Hypothalamus (tissue), 51 donors: ENCODE results near the gene STAC.
"Not testable (repeated sequence)": the region's sequence is repeated elsewhere in the genome, so short reads cannot be mapped to it uniquely, and the experiment has no call there.

ENCODE experiments used
- DNase-seq, 51 donors: peaks; one replicate each; lab custom pipeline; 2025; lab: John Stamatoyannopoulos, UW

STAC gene

GRCh38 chr3:36411587-36411986 is 31.3 kb downstream of the STAC start:
- DNase-seq = no peak

DNA sequence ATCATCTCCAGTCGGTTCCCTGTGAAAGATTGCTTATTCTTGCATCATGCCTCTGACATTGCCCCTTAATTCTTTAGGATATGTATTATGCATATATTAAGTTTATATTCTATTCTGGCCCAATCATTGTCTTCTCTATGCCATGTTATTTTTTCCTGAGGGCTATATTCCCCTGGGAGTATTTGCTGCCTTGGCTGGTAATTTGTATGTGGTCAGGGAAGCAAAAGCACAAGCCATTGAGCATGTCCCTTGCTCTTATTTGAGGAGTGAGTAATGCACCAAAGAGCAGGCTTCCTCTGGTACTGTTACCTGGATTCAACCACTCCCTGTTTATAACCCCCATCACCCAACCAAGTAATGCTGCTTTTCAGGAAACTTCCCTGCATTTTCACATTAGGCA is 36.3 kb downstream of the STAC start:
- no peak for DNase-seq

- DNase-seq = no peak
These were observed 36.9 kb downstream of the STAC start for GRCh38 chr3:36417237-36417636.

DNA sequence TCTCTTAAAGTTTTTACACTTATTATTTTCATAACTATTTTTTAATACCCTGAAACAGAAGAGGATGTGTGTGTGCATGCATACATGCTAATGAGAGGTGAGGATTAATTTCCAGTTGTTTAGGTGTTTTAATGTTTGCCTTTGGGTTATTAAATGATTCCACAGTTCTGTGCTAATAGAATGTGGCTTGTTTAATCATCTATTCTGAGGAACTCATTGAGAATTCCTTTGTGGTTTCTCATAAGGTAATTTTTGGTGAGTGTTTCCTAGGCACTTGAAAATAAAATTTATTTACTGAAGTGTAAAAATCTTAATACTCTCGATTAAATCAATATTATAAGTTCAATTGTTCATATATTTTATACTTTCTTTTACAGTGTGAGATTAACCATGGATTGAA is 38.0 kb downstream of the STAC start:
- no peak for DNase-seq

- DNase-seq = no peak
These were observed 48.1 kb downstream of the STAC start for GRCh38 chr3:36428445-36428844.

- no peak for DNase-seq
These were observed 49.7 kb downstream of the STAC start for GRCh38 chr3:36429986-36430485.

- no peak for DNase-seq
These were observed 53.2 kb downstream of the STAC start for GRCh38 chr3:36433511-36433910.

- no peak for DNase-seq
These were observed 54.6 kb downstream of the STAC start for GRCh38 chr3:36434687-36435426.

- DNase-seq = no peak
These were observed 62.9 kb downstream of the STAC start for GRCh38 chr3:36443028-36443686.

DNA sequence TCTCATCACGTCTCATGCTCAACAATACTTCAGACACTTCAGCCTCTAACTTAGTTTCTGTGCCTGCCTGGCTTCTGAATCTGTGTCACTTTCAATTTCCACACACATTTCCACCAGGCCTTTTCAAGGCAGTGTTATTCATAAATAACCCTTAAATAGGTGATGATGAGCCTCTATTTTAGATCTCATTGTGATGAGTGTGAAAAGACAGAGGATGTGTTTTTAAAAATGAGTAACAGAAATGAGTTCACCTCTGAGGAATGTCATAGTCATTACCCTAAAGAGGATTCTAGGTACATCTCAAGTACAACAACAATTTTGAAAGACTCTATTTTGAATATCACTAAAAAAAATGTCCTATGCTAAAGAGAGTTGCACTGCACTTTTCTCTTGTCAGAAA is 64.6 kb downstream of the STAC start:
- DNase-seq = peak in 1 of 51 donors; percentile 5

DNA sequence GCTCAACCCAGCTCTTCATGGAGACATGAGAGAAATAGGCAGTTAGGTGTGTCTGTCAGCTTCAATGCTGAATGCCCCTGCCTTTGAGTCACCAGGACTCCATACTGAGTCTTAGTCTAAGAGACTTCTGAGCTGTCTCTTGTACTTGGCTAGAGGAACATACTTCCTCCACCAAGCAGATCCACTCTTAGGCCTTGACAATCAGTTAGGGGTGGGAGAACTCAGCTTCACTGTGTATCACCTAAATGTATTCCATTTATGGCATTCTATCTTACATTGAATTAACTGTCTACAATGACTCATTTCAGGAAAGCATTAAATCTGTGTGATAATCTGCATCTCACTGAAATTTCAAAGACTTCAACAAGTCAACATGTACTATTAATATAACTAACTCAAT is 66.0 kb downstream of the STAC start:
- DNase-seq = no peak

DNA sequence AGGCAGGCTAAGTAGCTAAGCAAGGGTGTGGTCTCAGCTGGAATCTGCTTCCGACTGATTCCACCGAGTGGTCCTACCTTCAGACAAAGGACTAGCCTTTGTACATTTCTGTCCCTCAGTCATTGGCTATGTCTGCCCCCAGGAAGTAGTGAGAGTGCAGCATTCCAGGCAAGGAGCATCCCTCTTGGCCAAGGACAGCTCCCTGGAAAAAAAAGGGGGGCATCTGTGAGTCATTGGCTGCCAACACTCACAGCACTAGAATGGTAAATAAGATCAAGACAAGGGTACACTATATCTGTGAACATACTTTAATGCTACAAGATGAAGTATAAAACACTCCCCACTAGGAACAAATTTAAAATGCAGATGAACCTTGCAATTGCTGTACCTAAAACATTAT is 66.8 kb downstream of the STAC start:
- no peak for DNase-seq

DNA sequence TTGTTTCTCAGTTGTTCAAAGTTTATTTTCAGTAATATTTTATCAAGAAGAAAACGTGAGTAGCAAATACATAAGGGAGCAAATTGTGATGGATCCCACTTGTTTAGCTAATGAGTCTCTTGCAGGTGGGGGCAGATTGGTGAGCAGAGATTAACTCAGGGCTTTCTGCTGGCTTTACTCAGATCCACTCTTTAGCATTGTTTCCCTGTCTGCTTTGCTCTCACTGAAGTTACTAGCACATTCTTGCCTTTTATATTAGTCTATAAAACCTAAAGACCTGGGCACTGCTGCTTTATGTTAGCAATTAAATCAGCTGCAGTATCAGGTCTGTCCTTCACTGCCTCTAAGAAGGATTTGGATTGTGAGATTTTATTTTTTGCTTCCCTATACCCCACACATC is 71.5 kb downstream of the STAC start:
- no peak for DNase-seq

DNA sequence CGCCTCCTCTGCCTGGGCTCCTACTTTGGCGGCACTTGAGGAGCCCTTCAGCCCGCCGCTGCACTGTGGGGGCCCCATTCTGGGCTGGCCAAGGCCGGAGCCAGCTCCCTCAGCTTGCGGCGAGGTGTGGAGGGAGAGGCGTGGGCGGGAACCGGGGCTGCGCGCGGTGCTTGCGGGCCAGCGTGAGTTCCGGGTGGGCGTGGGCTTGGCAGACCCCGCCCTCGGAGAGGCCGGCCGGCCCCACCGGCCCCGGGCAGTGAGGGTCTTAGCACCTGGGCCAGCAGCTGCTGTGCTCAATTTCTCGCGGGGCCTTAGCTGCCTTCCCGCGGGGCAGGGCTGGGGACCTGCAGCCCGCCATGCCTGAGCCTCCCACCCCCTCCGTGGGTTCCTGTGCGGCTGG is 72.9 kb downstream of the STAC start:
- not testable (repeated sequence) for DNase-seq

DNA sequence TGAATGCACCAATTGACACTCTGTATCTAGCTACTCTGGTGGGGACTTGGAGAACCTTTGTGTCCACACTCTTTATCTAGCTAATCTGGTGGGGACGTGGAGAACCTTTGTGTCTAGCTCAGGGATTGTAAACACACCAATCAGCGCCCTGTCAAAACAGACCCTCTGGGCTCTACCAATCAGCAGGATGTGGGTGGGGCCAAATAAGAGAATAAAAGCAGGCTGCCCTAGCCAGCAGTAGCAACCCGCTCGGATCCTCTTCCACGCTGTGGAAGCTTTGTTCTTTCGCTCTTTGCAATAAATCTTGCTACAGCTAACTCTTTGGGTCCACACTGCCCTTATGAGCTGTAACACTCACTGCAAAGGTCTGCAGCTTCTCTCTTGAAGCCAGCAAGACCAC is 73.6 kb downstream of the STAC start:
- DNase-seq = not testable (repeated sequence)

DNA sequence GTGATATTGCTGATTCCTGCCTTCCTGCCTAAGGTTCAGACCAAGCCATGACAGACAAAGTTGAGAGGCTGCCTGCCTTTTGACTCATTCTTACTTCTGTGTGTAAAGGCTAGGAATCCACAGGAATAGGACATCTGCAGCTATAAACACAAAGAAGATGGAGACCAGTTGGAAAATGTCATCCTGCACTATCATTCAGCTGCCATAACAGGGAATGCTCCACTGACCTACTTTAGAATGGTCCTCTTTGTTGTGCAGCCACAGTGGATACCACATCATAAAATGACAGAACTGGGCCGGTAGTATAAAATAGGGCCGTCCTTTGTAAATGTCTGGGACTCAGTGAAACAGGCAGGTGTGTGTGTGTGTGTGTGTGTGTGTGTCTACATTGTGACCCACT is 75.1 kb downstream of the STAC start:
- no peak for DNase-seq

DNA sequence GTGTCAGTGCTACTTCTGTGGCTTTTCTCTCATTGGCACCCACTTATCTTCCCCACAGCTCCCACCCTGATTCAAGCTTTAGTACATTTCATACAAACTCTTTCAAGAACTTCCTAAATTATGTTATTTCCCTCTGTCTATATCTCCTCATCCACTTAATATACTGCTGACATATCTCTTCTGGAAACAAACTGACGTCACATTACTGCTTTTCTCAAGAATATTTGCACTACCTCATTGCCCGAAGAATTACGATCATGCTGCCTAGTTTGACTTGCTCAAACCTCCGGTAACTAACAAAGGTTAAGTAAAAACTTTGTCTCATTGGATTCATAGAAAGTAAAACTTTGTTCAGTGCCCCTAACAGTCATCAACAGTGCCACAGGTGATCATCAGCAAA is 76.5 kb downstream of the STAC start:
- no peak for DNase-seq

DNA sequence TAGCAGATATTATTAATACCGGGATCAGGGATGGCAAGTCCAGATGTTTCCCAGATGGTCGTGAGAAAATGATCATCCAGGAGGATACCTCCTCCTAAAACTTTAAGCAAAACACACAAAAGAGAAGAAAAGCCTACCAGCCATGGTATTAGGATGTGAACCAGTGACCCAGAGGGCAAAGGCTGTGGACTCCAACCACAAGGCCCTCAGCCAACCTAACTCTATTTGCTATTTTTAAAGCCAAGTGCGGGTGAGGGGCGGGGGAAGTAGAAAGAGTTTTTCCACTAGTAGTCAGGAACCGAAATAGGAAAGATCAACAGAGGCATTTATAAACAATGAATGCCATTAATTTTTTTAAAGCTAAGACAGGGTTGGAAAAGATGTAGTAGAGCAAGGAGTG is 77.4 kb downstream of the STAC start:
- no peak for DNase-seq

- DNase-seq = no peak
These were observed 78.9 kb downstream of the STAC start for GRCh38 chr3:36459177-36459576.

DNA sequence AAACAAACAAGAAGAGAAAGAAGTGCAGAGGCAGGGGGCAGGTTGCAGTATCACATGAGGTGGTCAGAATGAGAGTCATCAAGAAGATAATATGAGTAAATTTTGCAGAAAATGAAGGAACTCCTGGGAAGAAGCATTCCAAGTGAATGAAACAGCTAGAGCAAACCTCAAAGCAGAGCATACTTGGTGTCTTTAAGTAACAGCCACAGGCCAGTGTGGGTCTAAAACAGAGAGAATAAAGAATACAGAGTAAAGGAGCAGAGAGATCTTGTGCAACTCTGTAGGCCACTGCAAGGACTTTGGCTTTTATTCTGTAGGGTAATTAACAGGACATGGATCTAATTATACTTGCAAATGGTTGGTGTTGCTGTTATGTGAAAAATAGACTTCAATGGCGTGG is 81.3 kb downstream of the STAC start:
- no peak for DNase-seq

- DNase-seq = not testable (repeated sequence)
These were observed 91.7 kb downstream of the STAC start for GRCh38 chr3:36472045-36472444.

- DNase-seq = no peak
These were observed 95.3 kb downstream of the STAC start for GRCh38 chr3:36475558-36475957.
